ENCODE data around the gene PVR. TPM values are rescaled to one million over a fixed set of nuclear protein-coding genes. Genes with fewer than 3 reads are reported as not detected.

Gene PVR
- total RNA-seq, 1 donor from 2014 or later: 14.8 TPM

GRCh38 chr19:44600466-44600865 is 43.2 kb upstream of the PVR start:
- TF ChIP-seq, protein P1, sequence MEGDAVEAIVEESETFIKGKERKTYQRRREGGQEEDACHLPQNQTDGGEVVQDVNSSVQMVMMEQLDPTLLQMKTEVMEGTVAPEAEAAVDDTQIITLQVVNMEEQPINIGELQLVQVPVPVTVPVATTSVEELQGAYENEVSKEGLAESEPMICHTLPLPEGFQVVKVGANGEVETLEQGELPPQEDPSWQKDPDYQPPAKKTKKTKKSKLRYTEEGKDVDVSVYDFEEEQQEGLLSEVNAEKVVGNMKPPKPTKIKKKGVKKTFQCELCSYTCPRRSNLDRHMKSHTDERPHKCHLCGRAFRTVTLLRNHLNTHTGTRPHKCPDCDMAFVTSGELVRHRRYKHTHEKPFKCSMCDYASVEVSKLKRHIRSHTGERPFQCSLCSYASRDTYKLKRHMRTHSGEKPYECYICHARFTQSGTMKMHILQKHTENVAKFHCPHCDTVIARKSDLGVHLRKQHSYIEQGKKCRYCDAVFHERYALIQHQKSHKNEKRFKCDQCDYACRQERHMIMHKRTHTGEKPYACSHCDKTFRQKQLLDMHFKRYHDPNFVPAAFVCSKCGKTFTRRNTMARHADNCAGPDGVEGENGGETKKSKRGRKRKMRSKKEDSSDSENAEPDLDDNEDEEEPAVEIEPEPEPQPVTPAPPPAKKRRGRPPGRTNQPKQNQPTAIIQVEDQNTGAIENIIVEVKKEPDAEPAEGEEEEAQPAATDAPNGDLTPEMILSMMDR (IDR thresholded peaks at IDR 0.05; ENCODE audit: unreplicated experiment): no peak
- H3K27me3 Mint-ChIP-seq (ENCODE audit: unreplicated experiment): peaks cover 5% of the 10 kb centered on the region

GRCh38 chr19:44602081-44602480 is 41.6 kb upstream of the PVR start:
- TF ChIP-seq, protein P1 (IDR thresholded peaks at IDR 0.05; ENCODE audit: unreplicated experiment): no peak
- no peak overlapping the region for H3K27ac Mint-ChIP-seq (ENCODE audit: unreplicated experiment)
- H3K4me3 Mint-ChIP-seq (ENCODE audit: unreplicated experiment): no peak overlapping the region
- H3K4me1 Mint-ChIP-seq (ENCODE audit: unreplicated experiment): peaks cover 3% of the 10 kb centered on the region
- H3K9me3 Mint-ChIP-seq (ENCODE audit: unreplicated experiment): no peaks in the 10 kb centered on the region
- peaks cover 5% of the 10 kb centered on the region for H3K27me3 Mint-ChIP-seq (ENCODE audit: unreplicated experiment)
- DNase-seq (ENCODE audit: low spot score): no peak
- no peaks in the 10 kb centered on the region for H3K36me3 Mint-ChIP-seq (ENCODE audit: low read depth, unreplicated experiment)

More at GRCh38 chr19:44600466-44600865, 43.2 kb upstream of the PVR start:
- Mint-ChIP-seq H3K4me1 (ENCODE audit: unreplicated experiment) (no peaks in the 10 kb centered on the region), H3K27ac (ENCODE audit: unreplicated experiment) (no peak overlapping the region), H3K9me3 (ENCODE audit: unreplicated experiment) (no peaks in the 10 kb centered on the region), H3K4me3 (ENCODE audit: unreplicated experiment) (no peak overlapping the region), H3K36me3 (ENCODE audit: low read depth, unreplicated experiment) (no peaks in the 10 kb centered on the region)
- no peak for DNase-seq (ENCODE audit: low spot score)

GRCh38 chr19:44603201-44603945 is 40.3 kb upstream of the PVR start:
- no peaks in the 10 kb centered on the region for H3K9me3 Mint-ChIP-seq (ENCODE audit: unreplicated experiment)

GRCh38 chr19:44604241-44604640 is 39.5 kb upstream of the PVR start:
- H3K27me3 Mint-ChIP-seq (ENCODE audit: unreplicated experiment): peaks cover 5% of the 10 kb centered on the region
- DNase-seq (ENCODE audit: low spot score): no peak
- no peaks in the 10 kb centered on the region for H3K36me3 Mint-ChIP-seq (ENCODE audit: low read depth, unreplicated experiment)
- peaks cover 12% of the 10 kb centered on the region for H3K4me1 Mint-ChIP-seq (ENCODE audit: unreplicated experiment)
- H3K4me3 Mint-ChIP-seq (ENCODE audit: unreplicated experiment): no peak overlapping the region
- H3K27ac Mint-ChIP-seq (ENCODE audit: unreplicated experiment): no peak overlapping the region
- H3K9me3 Mint-ChIP-seq (ENCODE audit: unreplicated experiment): no peaks in the 10 kb centered on the region
- TF ChIP-seq, protein P1 (IDR thresholded peaks at IDR 0.05; ENCODE audit: unreplicated experiment): no peak

More at GRCh38 chr19:44603201-44603945, 40.3 kb upstream of the PVR start:
- TF ChIP-seq, protein P1 (IDR thresholded peaks at IDR 0.05; ENCODE audit: unreplicated experiment): no peak
- H3K4me3 Mint-ChIP-seq (ENCODE audit: unreplicated experiment): no peak overlapping the region
- H3K36me3 Mint-ChIP-seq (ENCODE audit: low read depth, unreplicated experiment): no peaks in the 10 kb centered on the region
- peaks cover 12% of the 10 kb centered on the region for H3K4me1 Mint-ChIP-seq (ENCODE audit: unreplicated experiment)
- peaks cover 5% of the 10 kb centered on the region for H3K27me3 Mint-ChIP-seq (ENCODE audit: unreplicated experiment)
- no peak for DNase-seq (ENCODE audit: low spot score)
- H3K27ac Mint-ChIP-seq (ENCODE audit: unreplicated experiment): no peak overlapping the region

DNA sequence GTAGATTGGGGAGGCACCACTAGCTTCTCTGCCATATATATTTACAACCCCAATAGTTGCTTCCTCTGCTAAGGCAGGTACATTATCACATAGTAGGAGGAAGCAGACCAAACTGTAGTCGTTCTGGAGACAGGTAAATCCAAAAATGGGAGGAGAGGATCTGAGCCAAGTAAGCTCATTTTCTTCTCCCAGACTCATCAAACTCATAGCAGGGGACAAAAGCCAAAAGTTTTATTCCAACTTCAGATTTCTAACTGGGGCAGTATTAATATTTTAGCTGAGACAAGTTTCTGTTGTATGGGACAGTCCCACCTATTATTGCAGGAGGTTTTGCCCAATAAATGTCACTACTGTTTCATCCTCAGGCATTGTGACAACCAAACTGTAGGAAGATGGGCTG is 38.2 kb upstream of the PVR start:
- DNase-seq (ENCODE audit: low spot score): no peak
- no peak overlapping the region for H3K4me3 Mint-ChIP-seq (ENCODE audit: unreplicated experiment)
- H3K9me3 Mint-ChIP-seq (ENCODE audit: unreplicated experiment): no peaks in the 10 kb centered on the region
- no peak overlapping the region for H3K27ac Mint-ChIP-seq (ENCODE audit: unreplicated experiment)
- peaks cover 12% of the 10 kb centered on the region for H3K4me1 Mint-ChIP-seq (ENCODE audit: unreplicated experiment)
- TF ChIP-seq, protein P1 (IDR thresholded peaks at IDR 0.05; ENCODE audit: unreplicated experiment): no peak
- H3K36me3 Mint-ChIP-seq (ENCODE audit: low read depth, unreplicated experiment): no peaks in the 10 kb centered on the region
- peaks cover 5% of the 10 kb centered on the region for H3K27me3 Mint-ChIP-seq (ENCODE audit: unreplicated experiment)
